Astrocyte (in vitro differentiated cells and primary cell): Measurements from ENCODE around the gene GABARAP. TPM values are rescaled to one million over a fixed set of nuclear protein-coding genes. Genes with fewer than 3 reads are reported as not detected.
A peak's percentile ranks its signal among the peaks of the same experiment; 100 is the strongest.

Source experiments
- DNase-seq: peaks from one replicate; pipeline ENCODE4 v3.0.0-alpha.2; 2010; ENCODE audit warnings: low read depth
- FAIRE-seq: peaks from 2 replicates; lab custom pipeline; 2011; peaks lifted over from hg19 to GRCh38; lab: Jason Lieb, UNC
- H2AFZ ChIP-seq: 2 replicates; pipeline ENCODE4 v1.6.0; 2012; ENCODE audit warnings: low read depth, low read length, inconsistent platforms
- H3K27ac ChIP-seq: 2 replicates; pipeline ENCODE4 v1.5.1; 2011; ENCODE audit warnings: low read depth, low read length, inconsistent platforms
- H3K27me3 ChIP-seq: 2 replicates; pipeline ENCODE4 v1.6.0; 2011; ENCODE audit warnings: low read length, inconsistent platforms; ENCODE audit not compliant: insufficient read depth
- H3K36me3 ChIP-seq: 2 replicates; pipeline ENCODE4 v1.5.1; 2011; ENCODE audit warnings: low read length, inconsistent platforms; ENCODE audit not compliant: insufficient read depth
- H3K4me1 ChIP-seq: 2 replicates; pipeline ENCODE4 v1.5.1; 2011; ENCODE audit warnings: low read length, inconsistent platforms; ENCODE audit not compliant: insufficient read depth
- H3K4me2 ChIP-seq: 2 replicates; pipeline ENCODE4 v1.6.0; 2012; ENCODE audit warnings: low read length, inconsistent platforms
- H3K4me3 ChIP-seq: 2 replicates; pipeline ENCODE4 v1.5.1; 2011; ENCODE audit warnings: low read depth, mild to moderate bottlenecking, low read length, inconsistent platforms; ENCODE audit not compliant: insufficient read depth
- H3K79me2 ChIP-seq: 2 replicates; pipeline ENCODE4 v1.6.0; 2012; ENCODE audit warnings: mild to moderate bottlenecking, low read length, inconsistent platforms; ENCODE audit not compliant: insufficient read depth
- H3K9ac ChIP-seq: 2 replicates; pipeline ENCODE4 v1.6.0; 2012; ENCODE audit warnings: mild to moderate bottlenecking, low read length, inconsistent platforms
- H3K9me3 ChIP-seq: 2 replicates; pipeline ENCODE4 v1.5.1; 2012; ENCODE audit warnings: low read depth, mild to moderate bottlenecking, low read length, inconsistent platforms; ENCODE audit not compliant: insufficient read depth
- H4K20me1 ChIP-seq: 2 replicates; pipeline ENCODE4 v1.6.0; 2012; ENCODE audit warnings: low read length, inconsistent platforms; ENCODE audit not compliant: insufficient read depth
- H3K27ac Mint-ChIP-seq: one replicate; pipeline ENCODE4 v1.8.0; 2021; ENCODE audit warnings: mild to moderate bottlenecking, mixed read lengths; ENCODE audit not compliant: unreplicated experiment
- H3K27me3 Mint-ChIP-seq: one replicate; pipeline ENCODE4 v1.8.0; 2021; ENCODE audit warnings: low read depth, mixed read lengths; ENCODE audit not compliant: unreplicated experiment
- H3K36me3 Mint-ChIP-seq: one replicate; pipeline ENCODE4 v1.8.0; 2021; ENCODE audit warnings: low read depth, mixed read lengths; ENCODE audit not compliant: unreplicated experiment
- H3K4me1 Mint-ChIP-seq: one replicate; pipeline ENCODE4 v1.8.0; 2021; ENCODE audit warnings: low read depth, mixed read lengths; ENCODE audit not compliant: unreplicated experiment
- H3K4me3 Mint-ChIP-seq: one replicate; pipeline ENCODE4 v1.8.0; 2021; ENCODE audit warnings: mild to moderate bottlenecking, moderate library complexity, mixed read lengths; ENCODE audit not compliant: unreplicated experiment
- H3K9me3 Mint-ChIP-seq: one replicate; pipeline ENCODE4 v1.8.0; 2021; ENCODE audit warnings: mild to moderate bottlenecking, mixed read lengths; ENCODE audit not compliant: unreplicated experiment
- EZH2 ChIP-seq: IDR thresholded peaks from 2 replicates; pipeline ENCODE4 v1.6.1; 2012; ENCODE audit warnings: mild to moderate bottlenecking, low read length, inconsistent platforms; ENCODE audit not compliant: insufficient read depth
- total RNA-seq: library from RNA; stranded (reverse); gene quantifications from 2 replicates; pipeline ENCODE4 v1.2.1, GENCODE V29; 2021
- TF ChIP-seq, protein P1 (sequence below): IDR thresholded peaks from 2 replicates; pipeline ENCODE4 v1.5.1; 2011; ENCODE audit warnings: low read depth, mild to moderate bottlenecking, inconsistent platforms, low read length, moderate library complexity; ENCODE audit not compliant: insufficient read depth

GABARAP gene
- total RNA-seq, 1 donor from 2014 or later: 434 TPM

- FAIRE-seq (no peak), DNase-seq (no peak)
- Mint-ChIP-seq H3K27ac (peak overlapping the region; percentile 81), H3K9me3 (no peaks in the 10 kb centered on the region), H3K4me3 (peak overlapping the region; percentile 71), H3K4me1 (peaks cover 35% of the 10 kb centered on the region), H3K27me3 (no peaks in the 10 kb centered on the region), H3K36me3 (peaks cover 19% of the 10 kb centered on the region)
- H3K4me3 ChIP-seq: no peak overlapping the region
- peak overlapping the region; percentile 30 for H3K4me2 ChIP-seq
- H3K27ac ChIP-seq: no peak overlapping the region
- peaks cover 73% of the 10 kb centered on the region for H4K20me1 ChIP-seq
- peak overlapping the region; percentile 27 for H3K9ac ChIP-seq
- H3K79me2 ChIP-seq: peaks cover 53% of the 10 kb centered on the region
- no peaks in the 10 kb centered on the region for H3K27me3 ChIP-seq
- peaks cover 10% of the 10 kb centered on the region for H3K36me3 ChIP-seq
- H3K9me3 ChIP-seq: no peaks in the 10 kb centered on the region
- TF ChIP-seq, protein P1, sequence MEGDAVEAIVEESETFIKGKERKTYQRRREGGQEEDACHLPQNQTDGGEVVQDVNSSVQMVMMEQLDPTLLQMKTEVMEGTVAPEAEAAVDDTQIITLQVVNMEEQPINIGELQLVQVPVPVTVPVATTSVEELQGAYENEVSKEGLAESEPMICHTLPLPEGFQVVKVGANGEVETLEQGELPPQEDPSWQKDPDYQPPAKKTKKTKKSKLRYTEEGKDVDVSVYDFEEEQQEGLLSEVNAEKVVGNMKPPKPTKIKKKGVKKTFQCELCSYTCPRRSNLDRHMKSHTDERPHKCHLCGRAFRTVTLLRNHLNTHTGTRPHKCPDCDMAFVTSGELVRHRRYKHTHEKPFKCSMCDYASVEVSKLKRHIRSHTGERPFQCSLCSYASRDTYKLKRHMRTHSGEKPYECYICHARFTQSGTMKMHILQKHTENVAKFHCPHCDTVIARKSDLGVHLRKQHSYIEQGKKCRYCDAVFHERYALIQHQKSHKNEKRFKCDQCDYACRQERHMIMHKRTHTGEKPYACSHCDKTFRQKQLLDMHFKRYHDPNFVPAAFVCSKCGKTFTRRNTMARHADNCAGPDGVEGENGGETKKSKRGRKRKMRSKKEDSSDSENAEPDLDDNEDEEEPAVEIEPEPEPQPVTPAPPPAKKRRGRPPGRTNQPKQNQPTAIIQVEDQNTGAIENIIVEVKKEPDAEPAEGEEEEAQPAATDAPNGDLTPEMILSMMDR: no peak
- no peak for TF ChIP-seq EZH2
- H3K4me1 ChIP-seq: peaks cover 28% of the 10 kb centered on the region
- no peak overlapping the region for H2AFZ ChIP-seq
Observed at GRCh38 chr17:7207120-7208001, 34.9 kb downstream of the GABARAP start.

DNA sequence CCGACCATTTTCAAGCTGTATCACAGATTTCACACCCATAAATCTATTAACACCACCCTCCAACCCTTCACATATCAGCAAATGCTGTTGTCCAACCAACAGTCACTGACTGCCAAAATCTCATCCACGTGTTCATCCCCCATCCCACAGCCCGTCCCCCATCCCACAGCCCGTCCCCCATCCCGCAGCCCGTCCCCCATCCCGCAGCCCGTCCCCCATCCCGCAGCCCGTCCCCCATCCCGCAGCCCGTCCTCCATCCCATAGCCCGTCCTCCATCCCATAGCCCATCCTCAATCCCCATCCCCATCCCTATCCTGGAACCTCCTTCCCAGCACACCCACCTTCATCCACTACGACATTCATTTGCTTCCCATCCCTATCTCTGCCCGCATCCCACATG is 36.7 kb downstream of the GABARAP start:
- H3K27me3 ChIP-seq: no peaks in the 10 kb centered on the region
- Mint-ChIP-seq H3K4me1 (peaks cover 28% of the 10 kb centered on the region), H3K27ac (peak overlapping the region; percentile 85), H3K36me3 (peaks cover 19% of the 10 kb centered on the region), H3K27me3 (no peaks in the 10 kb centered on the region), H3K9me3 (no peaks in the 10 kb centered on the region), H3K4me3 (peak overlapping the region; percentile 72)
- H4K20me1 ChIP-seq: peaks cover 59% of the 10 kb centered on the region
- H3K4me2 ChIP-seq: peak overlapping the region; percentile 90
- peak overlapping the region; percentile 59 for H3K4me3 ChIP-seq
- H3K4me1 ChIP-seq: peaks cover 21% of the 10 kb centered on the region
- H3K9me3 ChIP-seq: no peaks in the 10 kb centered on the region
- peak overlapping the region; percentile 83 for H2AFZ ChIP-seq
- peak overlapping the region; percentile 79 for H3K9ac ChIP-seq
- FAIRE-seq: no peak
- H3K36me3 ChIP-seq: peaks cover 16% of the 10 kb centered on the region
- TF ChIP-seq, protein P1: no peak
- no peak for TF ChIP-seq EZH2
- peaks cover 38% of the 10 kb centered on the region for H3K79me2 ChIP-seq
- DNase-seq: no peak
- H3K27ac ChIP-seq: peak overlapping the region; percentile 59
